Measurements from ENCODE around the gene EVI2B.
"Not testable (repeated sequence)": the region's sequence is repeated elsewhere in the genome, so short reads cannot be mapped to it uniquely, and the experiment has no call there.

Gene EVI2B

GRCh38 chr17:31269578-31269983 lies 44.3 kb downstream of the EVI2B start:
- DNase-seq (ENCODE audit: low read depth): peak; percentile 99

- no peak for DNase-seq (ENCODE audit: low read depth)
These were observed 44.7 kb downstream of the EVI2B start for GRCh38 chr17:31269036-31269577.

GRCh38 chr17:31266042-31266441 lies 47.8 kb downstream of the EVI2B start:
- DNase-seq (ENCODE audit: low read depth): no peak

GRCh38 chr17:31262923-31263322 lies 50.9 kb downstream of the EVI2B start:
- not testable (repeated sequence) for DNase-seq (ENCODE audit: low read depth)

GRCh38 chr17:31261601-31262000 lies 52.3 kb downstream of the EVI2B start:
- no peak for DNase-seq (ENCODE audit: low read depth)

- DNase-seq (ENCODE audit: low read depth): no peak
These were observed 53.7 kb downstream of the EVI2B start for GRCh38 chr17:31260151-31260550.

GRCh38 chr17:31256936-31257335 lies 56.9 kb downstream of the EVI2B start:
- no peak for DNase-seq (ENCODE audit: low read depth)

GRCh38 chr17:31254654-31255053 lies 59.2 kb downstream of the EVI2B start:
- peak; percentile 27 for DNase-seq (ENCODE audit: low read depth)
